ENCODE results near the gene WDR81.

The WDR81 gene

GRCh38 chr17:1785930-1786329, 61.4 kb downstream of the WDR81 start:
- no peak for DNase-seq

GRCh38 chr17:1786708-1787107, 62.2 kb downstream of the WDR81 start:
- DNase-seq: no peak

GRCh38 chr17:1787301-1787902, 62.9 kb downstream of the WDR81 start:
- DNase-seq: no peak
